ENCODE data around the gene PRPF19. TPM values are rescaled to one million over a fixed set of nuclear protein-coding genes. Genes with fewer than 3 reads are reported as not detected.

PRPF19 gene
- polyA plus RNA-seq, 1 donor (not counting 4 experiments of a cell fraction or from before 2014, with no cell fraction given): 35.4 TPM

DNA sequence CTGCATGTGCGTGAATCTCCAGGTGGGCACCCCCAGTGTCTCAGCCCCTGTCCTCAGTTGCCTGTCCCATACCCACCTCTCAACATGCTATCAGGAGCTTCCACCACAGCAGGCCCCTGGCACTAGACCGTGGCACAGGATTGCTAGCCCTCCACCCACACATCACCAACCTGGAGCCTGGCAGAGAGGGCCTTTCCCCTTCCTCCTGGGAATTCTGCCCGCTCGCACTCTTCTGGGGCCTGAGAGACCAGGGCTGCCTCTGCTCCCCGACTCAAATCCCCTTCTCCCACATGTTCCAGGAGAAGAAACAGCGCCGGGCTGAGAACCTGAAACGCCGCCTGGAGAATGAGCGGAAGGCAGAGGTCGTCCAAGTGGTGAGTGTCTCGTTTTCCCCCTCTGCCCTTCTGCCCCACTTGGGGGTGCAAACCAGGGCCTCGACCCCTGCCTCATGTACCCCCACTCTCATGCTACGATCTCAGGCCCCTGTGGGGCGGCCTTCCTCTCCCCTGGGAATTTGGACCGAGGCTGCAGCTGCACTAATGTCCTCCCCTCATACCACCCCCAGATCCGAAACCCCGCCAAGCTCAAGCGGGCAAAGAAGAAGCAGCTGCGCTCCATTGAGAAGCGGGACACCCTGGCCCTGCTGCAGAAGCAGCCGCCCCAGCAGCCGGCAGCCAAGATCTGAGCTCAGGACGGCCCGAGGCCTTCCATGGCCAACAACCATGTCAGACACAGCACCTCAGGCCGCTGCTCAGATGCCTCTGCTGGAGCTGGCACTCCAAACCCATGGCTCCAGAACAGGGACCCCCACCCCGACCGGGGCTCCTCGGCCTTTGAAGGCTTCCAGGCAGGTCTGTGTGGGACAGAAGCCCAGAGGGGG, 56.5 kb downstream of the PRPF19 start:
- peaks cover 6% of the 10 kb centered on the region for H3K4me1 ChIP-seq (ENCODE audit: control insufficient read depth, extremely low read depth, insufficient read depth, low read length)
- DNase-seq (ENCODE audit: low read depth, low spot score): no peak
- no peak for TF ChIP-seq EZH2 (IDR thresholded peaks at IDR 0.05; ENCODE audit: low read length)
- TF ChIP-seq, protein P1, sequence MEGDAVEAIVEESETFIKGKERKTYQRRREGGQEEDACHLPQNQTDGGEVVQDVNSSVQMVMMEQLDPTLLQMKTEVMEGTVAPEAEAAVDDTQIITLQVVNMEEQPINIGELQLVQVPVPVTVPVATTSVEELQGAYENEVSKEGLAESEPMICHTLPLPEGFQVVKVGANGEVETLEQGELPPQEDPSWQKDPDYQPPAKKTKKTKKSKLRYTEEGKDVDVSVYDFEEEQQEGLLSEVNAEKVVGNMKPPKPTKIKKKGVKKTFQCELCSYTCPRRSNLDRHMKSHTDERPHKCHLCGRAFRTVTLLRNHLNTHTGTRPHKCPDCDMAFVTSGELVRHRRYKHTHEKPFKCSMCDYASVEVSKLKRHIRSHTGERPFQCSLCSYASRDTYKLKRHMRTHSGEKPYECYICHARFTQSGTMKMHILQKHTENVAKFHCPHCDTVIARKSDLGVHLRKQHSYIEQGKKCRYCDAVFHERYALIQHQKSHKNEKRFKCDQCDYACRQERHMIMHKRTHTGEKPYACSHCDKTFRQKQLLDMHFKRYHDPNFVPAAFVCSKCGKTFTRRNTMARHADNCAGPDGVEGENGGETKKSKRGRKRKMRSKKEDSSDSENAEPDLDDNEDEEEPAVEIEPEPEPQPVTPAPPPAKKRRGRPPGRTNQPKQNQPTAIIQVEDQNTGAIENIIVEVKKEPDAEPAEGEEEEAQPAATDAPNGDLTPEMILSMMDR (optimal IDR thresholded peaks at IDR 0.05 in 1 of 3, IDR thresholded peaks at IDR 0.05 in 1 of 3, conservative IDR thresholded peaks at IDR 0.05 in 1 of 3; ENCODE audit: extremely low read depth in 1 of 3, insufficient read depth in 2 of 3, low read length in 3 of 3): no peak
- H3K4me2 ChIP-seq (ENCODE audit: control insufficient read depth, extremely low read depth, insufficient read depth, low read depth, low read length): no peak overlapping the region
- H3K9me3 ChIP-seq (ENCODE audit: control insufficient read depth, low read depth, low read length): no peaks in the 10 kb centered on the region
- peaks cover 15% of the 10 kb centered on the region for H3K79me2 ChIP-seq (ENCODE audit: control insufficient read depth, insufficient read depth, low read length)
- peaks cover 25 to 43% of the 10 kb centered on the region in 2 experiments for H3K36me3 ChIP-seq (ENCODE audit: control insufficient read depth in 2 of 2, extremely low read depth in 1 of 2, insufficient read depth in 2 of 2, low read length in 2 of 2)
- H3K4me3 ChIP-seq (ENCODE audit: control insufficient read depth in 2 of 3, extremely low read depth in 1 of 3, insufficient read depth in 2 of 3, low read depth in 1 of 3, low read length in 3 of 3): no peak overlapping the region
- H3K9ac ChIP-seq (ENCODE audit: control insufficient read depth, extremely low read depth, insufficient read depth, low read length): no peak overlapping the region
- H2AFZ ChIP-seq (ENCODE audit: control insufficient read depth, low read length): no peak overlapping the region
- FAIRE-seq: no peak
- H3K27me3 ChIP-seq (ENCODE audit: control insufficient read depth, extremely low read depth, insufficient read depth, low read length): no peaks in the 10 kb centered on the region
- no peak overlapping the region for H3K27ac ChIP-seq (ENCODE audit: control insufficient read depth, insufficient read depth, low read length)
- H3K9me1 ChIP-seq (ENCODE audit: control insufficient read depth, extremely low read depth, insufficient read depth, low read length): no peaks in the 10 kb centered on the region
- dilution Hi-C loops (cut with MboI; ENCODE audit: extremely low pct_ligation_motif_present, low sequenced_read_pairs): no loop called here
- H4K20me1 ChIP-seq (ENCODE audit: control insufficient read depth, extremely low read depth, insufficient read depth, low read length): peaks cover 2% of the 10 kb centered on the region

DNA sequence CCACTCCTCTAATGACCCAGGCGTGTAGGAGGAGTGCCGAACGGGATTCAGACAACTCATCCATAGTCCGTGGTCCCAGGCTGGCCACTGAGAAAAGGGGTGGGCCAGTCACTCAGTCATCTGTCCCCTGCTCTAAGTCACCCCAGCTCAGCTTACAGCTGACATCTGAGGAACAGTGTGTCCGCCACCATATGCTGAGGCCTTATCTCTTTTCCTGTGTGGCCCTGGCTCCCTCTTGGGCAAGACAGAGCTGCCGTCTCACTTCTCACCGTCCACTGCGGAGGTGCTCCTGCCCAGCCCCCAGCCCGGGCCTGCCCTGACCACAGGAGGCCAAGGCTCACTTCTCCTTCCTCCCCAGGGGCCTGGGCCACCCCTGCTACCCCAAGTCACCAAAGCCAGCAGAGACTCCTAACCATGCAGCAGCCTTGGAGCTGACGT, 57.7 kb downstream of the PRPF19 start:
- H3K9ac ChIP-seq (ENCODE audit: control insufficient read depth, extremely low read depth, insufficient read depth, low read length): no peak overlapping the region
- no peaks in the 10 kb centered on the region for H3K27me3 ChIP-seq (ENCODE audit: control insufficient read depth, extremely low read depth, insufficient read depth, low read length)
- H4K20me1 ChIP-seq (ENCODE audit: control insufficient read depth, extremely low read depth, insufficient read depth, low read length): peaks cover 8% of the 10 kb centered on the region
- no peaks in the 10 kb centered on the region for H3K9me3 ChIP-seq (ENCODE audit: control insufficient read depth, low read depth, low read length)
- H2AFZ ChIP-seq (ENCODE audit: control insufficient read depth, low read length): no peak overlapping the region
- H3K79me2 ChIP-seq (ENCODE audit: control insufficient read depth, insufficient read depth, low read length): peaks cover 26% of the 10 kb centered on the region
- no peak overlapping the region for H3K4me3 ChIP-seq (ENCODE audit: control insufficient read depth in 2 of 3, extremely low read depth in 1 of 3, insufficient read depth in 2 of 3, low read depth in 1 of 3, low read length in 3 of 3)
- TF ChIP-seq, protein P1 (optimal IDR thresholded peaks at IDR 0.05 in 1 of 3, IDR thresholded peaks at IDR 0.05 in 1 of 3, conservative IDR thresholded peaks at IDR 0.05 in 1 of 3; ENCODE audit: extremely low read depth in 1 of 3, insufficient read depth in 2 of 3, low read length in 3 of 3): no peak
- no peak for TF ChIP-seq EZH2 (IDR thresholded peaks at IDR 0.05; ENCODE audit: low read length)
- no peak for FAIRE-seq
- dilution Hi-C loops (cut with MboI; ENCODE audit: extremely low pct_ligation_motif_present, low sequenced_read_pairs): no loop called here
- H3K27ac ChIP-seq (ENCODE audit: control insufficient read depth, insufficient read depth, low read length): no peak overlapping the region
- H3K36me3 ChIP-seq (ENCODE audit: control insufficient read depth in 2 of 2, extremely low read depth in 1 of 2, insufficient read depth in 2 of 2, low read length in 2 of 2): peaks cover 25 to 43% of the 10 kb centered on the region in 2 experiments
- peaks cover 16% of the 10 kb centered on the region for H3K4me1 ChIP-seq (ENCODE audit: control insufficient read depth, extremely low read depth, insufficient read depth, low read length)
- no peak for DNase-seq (ENCODE audit: low read depth, low spot score)
- H3K9me1 ChIP-seq (ENCODE audit: control insufficient read depth, extremely low read depth, insufficient read depth, low read length): no peaks in the 10 kb centered on the region
- H3K4me2 ChIP-seq (ENCODE audit: control insufficient read depth, extremely low read depth, insufficient read depth, low read depth, low read length): no peak overlapping the region
